ENCODE results near the gene GRID1. TPM values are rescaled to one million over a fixed set of nuclear protein-coding genes. Genes with fewer than 3 reads are reported as not detected.
"Not testable (repeated sequence)": the region's sequence is repeated elsewhere in the genome, so short reads cannot be mapped to it uniquely, and the experiment has no call there.

Gene GRID1
- total and polyA plus RNA-seq, 2 donors, result 2.4 to 3.9 TPM

DNA sequence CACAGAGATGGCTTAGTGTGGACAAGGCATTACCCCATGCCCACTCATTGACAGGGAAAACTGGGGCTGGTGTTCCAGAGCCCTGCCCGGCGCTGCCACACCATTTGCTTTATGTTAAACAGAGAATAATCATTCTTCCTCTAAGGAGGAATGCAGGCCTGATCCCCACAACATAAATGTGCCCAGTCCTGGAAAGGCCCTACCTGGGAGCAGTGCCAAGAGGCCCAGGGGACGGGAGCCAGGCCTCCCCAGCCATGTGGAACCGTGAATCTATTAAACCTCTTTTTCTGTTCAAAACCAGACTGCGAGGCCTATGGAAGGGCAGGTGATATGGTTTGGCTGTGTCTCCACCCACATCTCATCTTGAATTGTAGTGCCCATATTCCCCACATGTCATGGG is 264.1 kb downstream of the GRID1 start:
- H3K4me3 ChIP-seq (ENCODE audit: low read depth, low read length), result no peak overlapping the region
- H3K4me1 ChIP-seq (ENCODE audit: insufficient read depth), result no peaks in the 10 kb centered on the region
- no peak for DNase-seq (ENCODE audit: extremely low spot score)
- no peak overlapping the region for H3K27ac ChIP-seq (ENCODE audit: low read depth)
- H3K36me3 ChIP-seq (ENCODE audit: insufficient read depth), result no peaks in the 10 kb centered on the region
- WGBS, result 52% methylated on average over 5 of the region's 5 CpGs

GRCh38 chr10:86102031-86102430 is 264.6 kb downstream of the GRID1 start:
- Histone ChIP-seq H3K4me3 (ENCODE audit: low read depth, low read length) (no peak overlapping the region), H3K36me3 (ENCODE audit: insufficient read depth) (no peaks in the 10 kb centered on the region)
- no peak for DNase-seq (ENCODE audit: extremely low spot score)

GRCh38 chr10:86100581-86101061 is 266.0 kb downstream of the GRID1 start:
- Histone ChIP-seq H3K4me1 (ENCODE audit: insufficient read depth) (no peaks in the 10 kb centered on the region), H3K36me3 (ENCODE audit: insufficient read depth) (no peaks in the 10 kb centered on the region), H3K4me3 (ENCODE audit: low read depth, low read length) (no peak overlapping the region), H3K27ac (ENCODE audit: low read depth) (no peak overlapping the region)
- 68% methylated on average over 5 of the region's 5 CpGs for WGBS
- DNase-seq (ENCODE audit: extremely low spot score), result no peak

More at GRCh38 chr10:86102031-86102430, 264.6 kb downstream of the GRID1 start:
- no peak overlapping the region for H3K27ac ChIP-seq (ENCODE audit: low read depth)
- 82% methylated on average over 2 of the region's 2 CpGs for WGBS
- no peaks in the 10 kb centered on the region for H3K4me1 ChIP-seq (ENCODE audit: insufficient read depth)

GRCh38 chr10:86099542-86100334 is 266.9 kb downstream of the GRID1 start:
- WGBS, result 72% methylated on average over 3 of the region's 3 CpGs
- no peak overlapping the region for H3K4me3 ChIP-seq (ENCODE audit: low read depth, low read length)
- DNase-seq (ENCODE audit: extremely low spot score), result no peak
- H3K4me1 ChIP-seq (ENCODE audit: insufficient read depth), result no peaks in the 10 kb centered on the region
- H3K36me3 ChIP-seq (ENCODE audit: insufficient read depth), result no peaks in the 10 kb centered on the region
- H3K27ac ChIP-seq (ENCODE audit: low read depth), result no peak overlapping the region

DNA sequence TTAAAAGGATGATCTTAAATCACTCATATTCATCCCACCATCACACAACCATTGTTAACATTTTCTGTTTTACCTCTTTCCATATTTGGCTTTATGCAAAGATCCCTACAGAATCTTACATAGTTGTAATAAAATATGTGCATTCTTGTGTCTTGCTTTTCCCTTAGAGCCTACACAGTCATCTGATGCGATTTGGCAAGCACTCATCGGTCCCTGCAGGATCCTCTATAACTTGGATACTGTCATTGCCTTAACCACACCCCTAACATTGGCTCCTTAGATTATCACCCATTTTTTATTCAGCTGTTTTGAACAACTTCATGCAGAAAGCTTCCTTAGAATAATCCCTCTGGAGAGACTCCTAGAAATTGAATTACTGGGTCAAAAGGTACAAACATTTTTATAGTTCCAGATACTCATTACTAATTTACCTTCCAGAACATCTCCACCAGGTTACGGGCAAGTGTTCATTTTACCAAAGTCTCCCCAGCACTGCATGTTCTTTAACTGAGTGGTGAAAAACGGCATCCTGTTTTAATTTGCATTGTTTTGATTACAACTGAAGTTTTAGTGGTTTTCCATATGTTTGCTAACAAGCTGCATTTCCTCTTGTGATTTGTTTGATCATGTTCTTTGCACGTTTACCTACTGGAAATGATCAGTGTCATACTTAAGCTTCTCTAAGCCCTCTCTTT is 268.3 kb downstream of the GRID1 start:
- no peak overlapping the region for H3K27ac ChIP-seq (ENCODE audit: low read depth)
- 45% methylated on average over 5 of the region's 5 CpGs for WGBS
- no peaks in the 10 kb centered on the region for H3K36me3 ChIP-seq (ENCODE audit: insufficient read depth)
- H3K4me1 ChIP-seq (ENCODE audit: insufficient read depth), result no peaks in the 10 kb centered on the region
- no peak overlapping the region for H3K4me3 ChIP-seq (ENCODE audit: low read depth, low read length)
- DNase-seq (ENCODE audit: extremely low spot score), result no peak

DNA sequence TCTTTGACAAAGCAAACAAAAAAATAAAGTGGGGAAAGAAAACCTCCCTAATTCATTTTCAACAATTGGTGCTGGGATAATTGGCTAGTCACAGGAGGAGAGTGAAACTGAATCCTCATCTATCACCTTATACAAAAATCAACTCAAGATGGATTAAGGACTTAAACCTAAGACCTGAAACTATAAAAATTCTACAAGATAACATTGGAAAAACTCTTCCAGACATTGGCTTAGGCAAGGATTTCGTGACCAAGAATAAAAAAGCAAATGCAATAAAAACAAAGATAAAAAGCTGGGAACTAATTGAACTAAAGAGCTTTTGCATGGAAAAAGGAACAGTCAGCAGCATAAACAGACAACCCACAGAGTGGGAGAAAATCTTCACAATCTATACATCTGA is 271.5 kb downstream of the GRID1 start:
- not testable (repeated sequence) for DNase-seq (ENCODE audit: extremely low spot score); H3K4me1 ChIP-seq (ENCODE audit: insufficient read depth); H3K27ac ChIP-seq (ENCODE audit: low read depth); H3K4me3 ChIP-seq (ENCODE audit: low read depth, low read length); H3K36me3 ChIP-seq (ENCODE audit: insufficient read depth)
- WGBS, result 34% methylated on average over 1 of the region's 1 CpG

DNA sequence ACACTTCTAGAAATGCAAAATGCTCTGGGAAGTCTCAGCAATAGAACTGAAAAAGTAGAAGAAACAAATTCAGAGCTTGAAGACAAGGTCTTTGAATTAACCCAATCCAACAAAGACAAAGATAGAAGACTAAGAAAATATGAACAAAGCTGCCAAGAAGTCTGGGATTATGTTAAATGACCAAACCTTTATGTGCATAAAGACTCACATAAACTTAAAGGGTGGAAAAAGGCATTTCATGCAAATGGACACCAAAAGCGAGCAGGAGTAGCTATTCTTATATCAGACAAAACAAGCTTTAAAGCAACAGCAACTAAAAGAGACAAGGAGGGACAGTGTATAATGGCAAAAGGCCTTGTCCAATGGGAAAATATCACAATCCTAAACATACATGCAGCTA is 274.3 kb downstream of the GRID1 start:
- DNase-seq (ENCODE audit: extremely low spot score), result not testable (repeated sequence)

GRCh38 chr10:86091216-86091615 is 275.4 kb downstream of the GRID1 start:
- DNase-seq (ENCODE audit: extremely low spot score), result no peak
- no peak overlapping the region for H3K27ac ChIP-seq (ENCODE audit: low read depth)
- H3K4me1 ChIP-seq (ENCODE audit: insufficient read depth), result no peaks in the 10 kb centered on the region
- no peaks in the 10 kb centered on the region for H3K36me3 ChIP-seq (ENCODE audit: insufficient read depth)
- no peak overlapping the region for H3K4me3 ChIP-seq (ENCODE audit: low read depth, low read length)
- 77% methylated on average over 9 of the region's 9 CpGs for WGBS

More for the DNA sequence above, 274.3 kb downstream of the GRID1 start:
- H3K27ac ChIP-seq (ENCODE audit: low read depth); H3K4me3 ChIP-seq (ENCODE audit: low read depth, low read length); H3K4me1 ChIP-seq (ENCODE audit: insufficient read depth); H3K36me3 ChIP-seq (ENCODE audit: insufficient read depth): not testable (repeated sequence)
- 78% methylated on average over 1 of the region's 1 CpG for WGBS

- Histone ChIP-seq H3K4me1 (ENCODE audit: insufficient read depth) (no peaks in the 10 kb centered on the region), H3K27ac (ENCODE audit: low read depth) (no peak overlapping the region), H3K4me3 (ENCODE audit: low read depth, low read length) (no peak overlapping the region), H3K36me3 (ENCODE audit: insufficient read depth) (no peaks in the 10 kb centered on the region)
- no peak for DNase-seq (ENCODE audit: extremely low spot score)
- WGBS, result 89% methylated on average over 3 of the region's 3 CpGs
These were observed 275.8 kb downstream of the GRID1 start for GRCh38 chr10:86090807-86091206.

DNA sequence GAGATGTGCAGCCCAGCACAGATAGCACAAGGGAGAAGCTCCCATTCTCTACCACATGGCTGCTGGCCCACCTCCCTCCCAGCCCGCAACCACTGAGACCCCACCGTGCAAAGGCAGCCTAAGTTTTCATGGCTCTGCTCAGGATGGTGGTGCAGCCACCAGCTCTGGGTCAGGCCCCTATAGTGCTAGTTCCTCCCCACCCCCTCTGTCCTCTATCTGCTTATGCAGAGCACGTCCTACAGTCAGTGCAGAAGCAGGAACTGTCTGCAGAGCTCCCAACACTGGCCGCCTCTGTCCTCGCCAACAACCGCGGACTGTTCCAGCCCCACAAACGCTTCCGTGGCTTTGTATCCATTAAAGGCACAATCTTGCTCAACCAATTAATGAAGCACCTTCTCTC is 278.9 kb downstream of the GRID1 start:
- Histone ChIP-seq H3K27ac (ENCODE audit: low read depth) (no peak overlapping the region), H3K4me1 (ENCODE audit: insufficient read depth) (no peaks in the 10 kb centered on the region), H3K4me3 (ENCODE audit: low read depth, low read length) (no peak overlapping the region), H3K36me3 (ENCODE audit: insufficient read depth) (no peaks in the 10 kb centered on the region)
- DNase-seq (ENCODE audit: extremely low spot score), result no peak
- WGBS, result 62% methylated on average over 9 of the region's 9 CpGs

- H3K27ac ChIP-seq (ENCODE audit: low read depth), result no peak overlapping the region
- no peaks in the 10 kb centered on the region for H3K36me3 ChIP-seq (ENCODE audit: insufficient read depth)
- 85% methylated on average over 4 of the region's 4 CpGs for WGBS
- DNase-seq (ENCODE audit: extremely low spot score), result no peak
- no peak overlapping the region for H3K4me3 ChIP-seq (ENCODE audit: low read depth, low read length)
- H3K4me1 ChIP-seq (ENCODE audit: insufficient read depth), result no peaks in the 10 kb centered on the region
These were observed 280.2 kb downstream of the GRID1 start for GRCh38 chr10:86086418-86086817.

DNA sequence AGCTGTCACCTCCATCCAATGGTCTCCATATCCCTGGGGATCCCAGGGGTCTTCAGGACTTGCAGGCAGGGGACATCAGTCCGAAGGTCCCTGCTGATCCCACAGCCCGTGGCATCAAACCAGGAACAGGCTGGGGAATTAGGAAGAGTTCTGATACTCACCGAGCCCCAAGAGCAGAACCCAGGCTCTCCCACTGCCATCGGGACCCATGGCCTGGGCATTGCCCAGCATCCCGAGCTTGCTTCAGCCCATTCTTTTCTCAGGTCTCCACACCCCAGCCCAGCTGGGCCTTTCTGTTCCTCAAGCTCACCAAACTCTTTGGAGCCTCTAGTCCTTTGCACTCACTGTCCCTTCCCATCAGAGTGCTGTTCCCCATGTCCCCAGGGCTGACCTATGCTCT is 280.9 kb downstream of the GRID1 start:
- no peak for DNase-seq (ENCODE audit: extremely low spot score)
- Histone ChIP-seq H3K4me3 (ENCODE audit: low read depth, low read length) (no peak overlapping the region), H3K27ac (ENCODE audit: low read depth) (no peak overlapping the region), H3K36me3 (ENCODE audit: insufficient read depth) (no peaks in the 10 kb centered on the region), H3K4me1 (ENCODE audit: insufficient read depth) (no peaks in the 10 kb centered on the region)
- WGBS, result 82% methylated on average over 5 of the region's 5 CpGs

DNA sequence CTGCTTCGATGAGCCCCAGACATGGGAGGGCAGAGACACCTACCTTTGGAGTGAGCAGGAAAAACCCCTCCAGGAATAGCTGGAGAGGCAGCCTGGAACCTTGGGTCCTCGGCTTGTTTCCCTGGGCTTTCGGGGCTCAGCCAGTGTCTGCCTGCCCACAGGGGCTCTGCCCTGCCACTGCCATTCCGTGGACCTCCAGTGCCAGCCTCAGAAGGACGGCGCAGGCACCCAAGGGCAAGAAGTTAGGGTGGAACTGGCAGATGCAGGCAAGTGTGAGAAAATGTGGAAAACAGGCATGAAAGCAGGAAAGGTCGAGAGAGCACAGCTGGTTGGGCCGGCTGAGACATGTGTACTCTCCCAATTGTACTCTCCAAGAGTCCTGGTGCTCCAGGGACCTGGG is 281.5 kb downstream of the GRID1 start:
- Histone ChIP-seq H3K27ac (ENCODE audit: low read depth) (no peak overlapping the region), H3K36me3 (ENCODE audit: insufficient read depth) (no peaks in the 10 kb centered on the region), H3K4me1 (ENCODE audit: insufficient read depth) (no peaks in the 10 kb centered on the region), H3K4me3 (ENCODE audit: low read depth, low read length) (no peak overlapping the region)
- WGBS, result 81% methylated on average over 8 of the region's 8 CpGs
- no peak for DNase-seq (ENCODE audit: extremely low spot score)

- WGBS, result 72% methylated on average over 3 of the region's 3 CpGs
- DNase-seq (ENCODE audit: extremely low spot score), result no peak
These were observed 282.0 kb downstream of the GRID1 start for GRCh38 chr10:86084585-86084984.

More at GRCh38 chr10:86084585-86084984, 282.0 kb downstream of the GRID1 start:
- Histone ChIP-seq H3K36me3 (ENCODE audit: insufficient read depth) (no peaks in the 10 kb centered on the region), H3K27ac (ENCODE audit: low read depth) (no peak overlapping the region), H3K4me3 (ENCODE audit: low read depth, low read length) (no peak overlapping the region), H3K4me1 (ENCODE audit: insufficient read depth) (no peaks in the 10 kb centered on the region)

Measured in urinary bladder (tissue), 4 donors.